ENCODE measurements around the gene GFY. TPM values are rescaled to one million over a fixed set of nuclear protein-coding genes. Genes with fewer than 3 reads are reported as not detected.

Gene GFY, protein sequence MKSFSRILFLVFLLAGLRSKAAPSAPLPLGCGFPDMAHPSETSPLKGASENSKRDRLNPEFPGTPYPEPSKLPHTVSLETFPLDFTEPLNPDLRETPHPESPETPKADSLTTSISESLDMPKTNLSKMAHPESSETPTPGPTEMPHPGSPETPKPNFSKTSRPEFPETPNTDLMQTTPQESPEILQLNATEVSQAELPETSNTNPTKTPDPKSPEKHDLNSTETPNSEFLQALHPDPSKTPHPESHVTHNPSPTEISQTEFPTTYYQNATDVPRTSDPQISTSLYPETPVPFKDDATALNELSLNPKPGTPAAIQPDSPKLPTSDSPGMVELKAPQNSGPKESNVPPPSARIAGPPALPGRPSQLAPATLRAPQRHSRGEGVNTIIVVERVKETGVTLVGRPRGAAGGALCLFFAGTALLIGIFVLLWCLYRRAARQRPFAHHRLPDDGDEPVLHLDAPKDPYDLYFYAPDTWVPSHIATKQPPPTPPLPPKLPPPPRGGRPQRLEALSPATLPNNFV
- polyA plus RNA-seq (2011; rRNA removed) (not detected in 2 replicates), polyA minus RNA-seq (2011; rRNA and poly(A)+ RNA removed) (not detected in 2 replicates)

DNA sequence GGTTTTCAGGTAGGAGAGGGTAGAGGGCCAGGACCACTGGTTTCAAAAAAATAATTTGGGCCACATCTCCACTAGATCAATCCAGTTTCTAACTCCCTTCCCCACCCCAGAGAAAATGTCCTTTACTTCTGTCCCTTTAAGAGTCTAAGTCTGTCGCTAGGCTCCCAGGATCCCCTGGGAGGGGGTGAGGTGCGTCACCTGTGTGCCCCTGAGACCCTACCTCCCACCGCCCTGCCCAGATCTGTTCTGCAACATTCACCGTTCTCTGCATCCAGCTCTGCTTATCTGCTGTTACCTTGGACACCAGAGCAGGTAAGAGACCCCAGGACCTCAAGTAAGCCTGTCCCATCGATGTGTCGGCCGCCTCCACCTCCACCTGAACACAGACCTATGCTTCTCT is at the start of gene GFY:
GFY (plus strand) TSS at position 211 of the 400 bp plus-strand sequence. CDS start 1,043 bp downstream, outside the sequence.
- Histone ChIP-seq H3K27me3 (ENCODE audit: control insufficient read depth, insufficient read depth, low read length) (peaks cover 93% of the 10 kb centered on the region), H3K27ac (ENCODE audit: low read depth, low read length) (peak within 1 kb of the TSS; percentile 1), H3K9me3 (ENCODE audit: control insufficient read depth, insufficient read depth, low read length) (peaks cover 4% of the 10 kb centered on the region; the same call in 1 of the 2 replicates), H3K4me3 (ENCODE audit: low read depth, low read length) (no peak within 1 kb of the TSS)
- DNase-seq (ENCODE audit: low read depth, low spot score) = no peak
- CTCF ChIA-PET = no interaction called here
- TF ChIP-seq, protein P1, sequence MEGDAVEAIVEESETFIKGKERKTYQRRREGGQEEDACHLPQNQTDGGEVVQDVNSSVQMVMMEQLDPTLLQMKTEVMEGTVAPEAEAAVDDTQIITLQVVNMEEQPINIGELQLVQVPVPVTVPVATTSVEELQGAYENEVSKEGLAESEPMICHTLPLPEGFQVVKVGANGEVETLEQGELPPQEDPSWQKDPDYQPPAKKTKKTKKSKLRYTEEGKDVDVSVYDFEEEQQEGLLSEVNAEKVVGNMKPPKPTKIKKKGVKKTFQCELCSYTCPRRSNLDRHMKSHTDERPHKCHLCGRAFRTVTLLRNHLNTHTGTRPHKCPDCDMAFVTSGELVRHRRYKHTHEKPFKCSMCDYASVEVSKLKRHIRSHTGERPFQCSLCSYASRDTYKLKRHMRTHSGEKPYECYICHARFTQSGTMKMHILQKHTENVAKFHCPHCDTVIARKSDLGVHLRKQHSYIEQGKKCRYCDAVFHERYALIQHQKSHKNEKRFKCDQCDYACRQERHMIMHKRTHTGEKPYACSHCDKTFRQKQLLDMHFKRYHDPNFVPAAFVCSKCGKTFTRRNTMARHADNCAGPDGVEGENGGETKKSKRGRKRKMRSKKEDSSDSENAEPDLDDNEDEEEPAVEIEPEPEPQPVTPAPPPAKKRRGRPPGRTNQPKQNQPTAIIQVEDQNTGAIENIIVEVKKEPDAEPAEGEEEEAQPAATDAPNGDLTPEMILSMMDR (IDR thresholded peaks at IDR 0.05; ENCODE audit: low read depth, low read length) = no peak
- POLR2A ChIA-PET = interaction anchor here (0.6 kb wide), 1 partner anchor 155 kb away, joined by 3 read pairs; the partner anchor contains the start of gene NOSIP

DNA sequence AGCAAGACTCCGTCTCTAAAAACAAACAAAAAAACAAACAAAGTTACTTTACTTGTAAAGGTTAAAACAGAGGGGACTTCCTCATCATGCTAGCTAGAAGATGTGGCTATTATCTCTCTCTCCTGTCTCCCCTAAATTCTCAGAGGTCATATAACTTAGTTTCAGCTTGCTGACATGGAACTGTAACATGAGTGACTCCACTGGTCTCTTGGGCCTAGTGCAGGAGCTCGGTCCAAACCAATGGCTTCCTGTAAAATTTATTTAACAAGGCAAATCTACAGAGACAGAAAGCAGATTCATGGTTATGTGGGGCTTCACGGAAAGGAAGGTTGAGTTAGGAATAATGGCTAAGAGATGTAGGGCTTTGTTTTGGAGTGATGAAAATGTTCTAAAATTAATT is 46.7 kb upstream of the GFY start:
- Histone ChIP-seq H3K4me3 (ENCODE audit: low read depth, low read length) (no peak overlapping the region), H3K9me3 (ENCODE audit: control insufficient read depth, insufficient read depth, low read length) (no peaks in the 10 kb centered on the region; the same call in 1 of the 2 replicates), H3K27ac (ENCODE audit: low read depth, low read length) (no peak overlapping the region), H3K27me3 (ENCODE audit: control insufficient read depth, insufficient read depth, low read length) (peaks cover 6% of the 10 kb centered on the region)
- ChIA-PET CTCF (no interaction called here), POLR2A (no interaction called here)
- no peak for DNase-seq (ENCODE audit: low read depth, low spot score)
- TF ChIP-seq, protein P1 (IDR thresholded peaks at IDR 0.05; ENCODE audit: low read depth, low read length) = no peak

DNA sequence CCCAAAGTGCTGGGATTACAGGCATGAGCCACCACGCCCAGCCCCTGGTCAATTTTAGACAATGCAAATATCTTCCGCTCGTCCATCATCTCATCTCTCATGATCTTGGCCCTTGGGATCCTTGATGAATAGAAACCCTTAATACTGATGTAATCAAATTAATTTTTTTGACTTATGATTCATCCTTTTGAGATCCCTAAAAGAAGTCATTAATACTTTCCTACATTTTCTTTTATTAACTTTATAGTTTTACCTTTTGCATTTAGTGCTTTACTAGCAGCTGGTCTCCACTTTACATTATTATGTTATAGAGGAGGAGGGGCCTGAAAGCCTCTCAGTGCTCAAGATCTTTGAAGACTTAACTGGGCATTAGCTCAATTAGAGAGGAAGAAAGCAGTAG is 44.8 kb upstream of the GFY start:
- TF ChIP-seq, protein P1 (IDR thresholded peaks at IDR 0.05; ENCODE audit: low read depth, low read length) = no peak
- no peak overlapping the region for H3K27ac ChIP-seq (ENCODE audit: low read depth, low read length)
- no peaks in the 10 kb centered on the region; the same call in 1 of the 2 replicates for H3K9me3 ChIP-seq (ENCODE audit: control insufficient read depth, insufficient read depth, low read length)
- no peak for DNase-seq (ENCODE audit: low read depth, low spot score)
- H3K27me3 ChIP-seq (ENCODE audit: control insufficient read depth, insufficient read depth, low read length) = no peaks in the 10 kb centered on the region
- CTCF ChIA-PET = interaction anchor here (1.2 kb wide), 1 partner anchor 18 kb away, joined by 3 read pairs; no protein-coding TSS in a partner anchor
- H3K4me3 ChIP-seq (ENCODE audit: low read depth, low read length) = no peak overlapping the region
- POLR2A ChIA-PET = no interaction called here

DNA sequence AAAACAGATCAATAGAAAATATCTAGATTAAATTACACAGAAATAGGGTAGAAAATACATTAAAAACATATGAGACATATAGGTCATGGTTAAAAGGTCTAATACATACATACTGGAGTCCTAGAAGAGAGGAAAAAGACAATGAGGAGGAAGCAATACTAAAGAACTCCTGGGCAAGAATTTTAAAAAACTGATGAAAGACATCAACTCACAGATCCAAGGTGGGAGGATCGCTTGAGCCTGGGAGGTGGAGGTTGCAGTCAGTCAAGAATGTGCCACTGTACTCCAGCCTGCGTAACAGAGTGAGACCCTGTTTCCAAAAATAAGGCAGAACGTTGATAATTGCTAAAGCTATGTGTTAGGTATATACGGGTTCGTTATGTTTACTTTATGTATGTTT is 42.5 kb upstream of the GFY start:
- H3K27ac ChIP-seq (ENCODE audit: low read depth, low read length) = no peak overlapping the region
- TF ChIP-seq, protein P1 (IDR thresholded peaks at IDR 0.05; ENCODE audit: low read depth, low read length) = no peak
- DNase-seq (ENCODE audit: low read depth, low spot score) = no peak
- H3K4me3 ChIP-seq (ENCODE audit: low read depth, low read length) = no peak overlapping the region
- no peaks in the 10 kb centered on the region for H3K27me3 ChIP-seq (ENCODE audit: control insufficient read depth, insufficient read depth, low read length)
- ChIA-PET POLR2A (no interaction called here), CTCF (interaction anchor here (1.1 kb wide), 1 partner anchor 9 kb away, joined by 4 read pairs; no protein-coding TSS in a partner anchor)
- no peaks in the 10 kb centered on the region; the same call in 1 of the 2 replicates for H3K9me3 ChIP-seq (ENCODE audit: control insufficient read depth, insufficient read depth, low read length)

DNA sequence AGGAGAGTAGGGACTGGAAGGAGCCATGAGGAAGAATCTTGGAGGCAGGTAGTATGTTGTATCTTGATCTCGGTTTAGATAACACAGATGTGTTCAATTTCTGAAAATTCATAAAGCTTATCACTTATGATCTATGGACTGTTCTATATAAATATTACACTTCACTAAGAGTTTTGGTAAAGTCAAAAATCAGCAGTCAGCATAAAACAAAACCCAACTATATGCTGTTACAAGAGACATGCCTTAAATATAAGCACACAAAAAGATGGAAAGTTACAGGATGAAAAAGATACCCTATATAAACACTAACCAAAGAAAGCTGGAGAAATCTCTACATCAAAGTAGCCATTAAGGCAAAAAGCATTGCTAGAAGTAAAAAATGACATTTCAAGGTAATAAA is 41.6 kb upstream of the GFY start:
- Histone ChIP-seq H3K9me3 (ENCODE audit: control insufficient read depth, insufficient read depth, low read length) (peaks cover 5% of the 10 kb centered on the region), H3K27me3 (ENCODE audit: control insufficient read depth, insufficient read depth, low read length) (no peaks in the 10 kb centered on the region), H3K4me3 (ENCODE audit: low read depth, low read length) (no peak overlapping the region), H3K27ac (ENCODE audit: low read depth, low read length) (no peak overlapping the region)
- ChIA-PET CTCF (interaction anchor here (0.7 kb wide), 1 partner anchor 203 kb away, joined by 3 read pairs; no protein-coding TSS in a partner anchor), POLR2A (no interaction called here)
- TF ChIP-seq, protein P1 (IDR thresholded peaks at IDR 0.05; ENCODE audit: low read depth, low read length) = no peak
- no peak for DNase-seq (ENCODE audit: low read depth, low spot score)
